Neutrophil (primary cell): Measurements from ENCODE around the gene SNRNP35.
"Not testable (repeated sequence)": the region's sequence is repeated elsewhere in the genome, so short reads cannot be mapped to it uniquely, and the experiment has no call there.

Experiments used
- H3K27ac ChIP-seq: fragments of 200-600 bp; sonication (generic); 2 replicates; pipeline ENCODE4 v1.5.1; 2016; ENCODE audit warnings: mild to moderate bottlenecking, moderate library complexity
- H3K27me3 ChIP-seq: fragments of 200-600 bp; sonication (generic); 2 replicates; pipeline ENCODE4 v1.6.0; 2016; ENCODE audit warnings: mild to moderate bottlenecking
- H3K36me3 ChIP-seq: fragments of 200-600 bp; sonication (generic); 2 replicates; pipeline ENCODE4 v1.5.1; 2017
- H3K4me1 ChIP-seq, 2 experiments: fragments of 200-600 bp in 1 of 2; sonication (generic) in 1 of 2; 1 replicate in 1 of 2; 2 replicates in 1 of 2; pipeline versions ENCODE4 v1.5.1 to v1.6.1; 2013 to 2016; ENCODE audit warnings: low read depth in 1 of 2, low read length in 1 of 2, mild to moderate bottlenecking in 1 of 2, moderate library complexity in 1 of 2; ENCODE audit not compliant: control insufficient read depth in 1 of 2, insufficient read depth in 1 of 2
- H3K4me3 ChIP-seq, 2 experiments: fragments of 200-600 bp in 1 of 2; sonication (generic) in 1 of 2; 1 replicate in 1 of 2; 2 replicates in 1 of 2; pipeline ENCODE4 v1.5.1; 2013 to 2016; ENCODE audit warnings: low read depth in 1 of 2, low read length in 1 of 2, mild to moderate bottlenecking in 1 of 2, moderate library complexity in 1 of 2
- H3K9me3 ChIP-seq: fragments of 200-600 bp; sonication (generic); 2 replicates; pipeline ENCODE4 v1.5.1; 2016
- CTCF ChIP-seq: fragments of 200-600 bp; sonication (generic); IDR thresholded peaks from 2 replicates; pipeline ENCODE4 v1.5.1; 2016; ENCODE audit warnings: antibody characterized with exemption

SNRNP35 gene

GRCh38 chr12:123474485-123475245 is 16.7 kb downstream of the SNRNP35 start:
- H3K36me3 ChIP-seq: peaks cover 81% of the 10 kb centered on the region
- H3K27me3 ChIP-seq: no peaks in the 10 kb centered on the region
- no peak overlapping the region for H3K4me3 ChIP-seq
- H3K4me1 ChIP-seq: no peaks in the 10 kb centered on the region
- H3K27ac ChIP-seq: no peak overlapping the region
- TF ChIP-seq CTCF: no peak
- H3K9me3 ChIP-seq: no peaks in the 10 kb centered on the region

GRCh38 chr12:123475246-123475703 is 17.3 kb downstream of the SNRNP35 start:
- H3K36me3 ChIP-seq: peaks cover 81% of the 10 kb centered on the region
- H3K9me3 ChIP-seq: no peaks in the 10 kb centered on the region
- no peak overlapping the region for H3K4me3 ChIP-seq
- H3K4me1 ChIP-seq: no peaks in the 10 kb centered on the region
- no peak overlapping the region for H3K27ac ChIP-seq
- no peaks in the 10 kb centered on the region for H3K27me3 ChIP-seq
- TF ChIP-seq CTCF: no peak

GRCh38 chr12:123478069-123478468 is 20.1 kb downstream of the SNRNP35 start:
- Histone ChIP-seq H3K36me3 (peaks cover 72% of the 10 kb centered on the region), H3K27me3 (no peaks in the 10 kb centered on the region), H3K4me1 (no peaks in the 10 kb centered on the region), H3K27ac (no peak overlapping the region), H3K9me3 (no peaks in the 10 kb centered on the region), H3K4me3 (no peak overlapping the region)
- TF ChIP-seq CTCF: no peak

GRCh38 chr12:123478762-123479161 is 20.8 kb downstream of the SNRNP35 start:
- Histone ChIP-seq H3K27me3 (no peaks in the 10 kb centered on the region), H3K36me3 (peaks cover 77% of the 10 kb centered on the region), H3K9me3 (no peaks in the 10 kb centered on the region), H3K27ac (no peak overlapping the region), H3K4me1 (no peaks in the 10 kb centered on the region), H3K4me3 (no peak overlapping the region)
- TF ChIP-seq CTCF: no peak

GRCh38 chr12:123479442-123480180 is 21.7 kb downstream of the SNRNP35 start:
- no peaks in the 10 kb centered on the region for H3K4me1 ChIP-seq
- H3K9me3 ChIP-seq: no peaks in the 10 kb centered on the region
- H3K36me3 ChIP-seq: peaks cover 76% of the 10 kb centered on the region
- H3K27ac ChIP-seq: no peak overlapping the region
- H3K4me3 ChIP-seq: no peak overlapping the region
- TF ChIP-seq CTCF: no peak
- H3K27me3 ChIP-seq: no peaks in the 10 kb centered on the region

GRCh38 chr12:123481251-123481650 is 23.3 kb downstream of the SNRNP35 start:
- H3K9me3 ChIP-seq, H3K27ac ChIP-seq, H3K4me3 ChIP-seq, H3K4me1 ChIP-seq, H3K27me3 ChIP-seq: not testable (repeated sequence)
- H3K36me3 ChIP-seq: peaks cover 81% of the 10 kb centered on the region
